ENCODE measurements around the gene SUFU.

Gene SUFU

GRCh38 chr10:102670065-102670670, 166.4 kb downstream of the SUFU start:
- H3K4me3 ChIP-seq (ENCODE audit: low read depth, low read length), result no peak overlapping the region
- DNase-seq (ENCODE audit: low read depth), result no peak
- no peak for TF ChIP-seq CTCF (conservative IDR thresholded peaks at IDR 0.05; ENCODE audit: low read depth, low read length)

GRCh38 chr10:102670871-102671434, 167.2 kb downstream of the SUFU start:
- DNase-seq (ENCODE audit: low read depth), result no peak
- TF ChIP-seq CTCF (conservative IDR thresholded peaks at IDR 0.05; ENCODE audit: low read depth, low read length), result no peak
- H3K4me3 ChIP-seq (ENCODE audit: low read depth, low read length), result no peak overlapping the region

- DNase-seq (ENCODE audit: low read depth), result no peak
- TF ChIP-seq CTCF (conservative IDR thresholded peaks at IDR 0.05; ENCODE audit: low read depth, low read length), result no peak
- no peak overlapping the region for H3K4me3 ChIP-seq (ENCODE audit: low read depth, low read length)
These were observed 169.6 kb downstream of the SUFU start for GRCh38 chr10:102673236-102673818.

- peak overlapping the region; percentile 49 for H3K4me3 ChIP-seq (ENCODE audit: low read depth, low read length)
- DNase-seq (ENCODE audit: low read depth), result peak; percentile 92
- no peak for TF ChIP-seq CTCF (conservative IDR thresholded peaks at IDR 0.05; ENCODE audit: low read depth, low read length)
These were observed 170.2 kb downstream of the SUFU start for GRCh38 chr10:102673819-102674511.

GRCh38 chr10:102674566-102674965, 170.8 kb downstream of the SUFU start:
- no peak for TF ChIP-seq CTCF (conservative IDR thresholded peaks at IDR 0.05; ENCODE audit: low read depth, low read length)
- H3K4me3 ChIP-seq (ENCODE audit: low read depth, low read length), result peak overlapping the region; percentile 49
- DNase-seq (ENCODE audit: low read depth), result no peak

- peak; percentile 33 for DNase-seq (ENCODE audit: low read depth)
These were observed 171.4 kb downstream of the SUFU start for GRCh38 chr10:102675011-102675665.

More at GRCh38 chr10:102675011-102675665, 171.4 kb downstream of the SUFU start:
- no peak for TF ChIP-seq CTCF (conservative IDR thresholded peaks at IDR 0.05; ENCODE audit: low read depth, low read length)
- no peak overlapping the region for H3K4me3 ChIP-seq (ENCODE audit: low read depth, low read length)
